GM10266 (cell line): ENCODE measurements around the gene DMP1.

Experiments used
- DNase-seq: peaks from one replicate; pipeline ENCODE4 v3.0.0; 2012; ENCODE audit errors: extremely low spot score
- CTCF ChIP-seq: IDR thresholded peaks from 2 replicates; pipeline ENCODE4 v1.5.1; 2012; ENCODE audit warnings: mild to moderate bottlenecking, low read depth; ENCODE audit not compliant: control insufficient read depth, insufficient read depth; ENCODE audit errors: missing control alignments

DMP1 gene, protein sequence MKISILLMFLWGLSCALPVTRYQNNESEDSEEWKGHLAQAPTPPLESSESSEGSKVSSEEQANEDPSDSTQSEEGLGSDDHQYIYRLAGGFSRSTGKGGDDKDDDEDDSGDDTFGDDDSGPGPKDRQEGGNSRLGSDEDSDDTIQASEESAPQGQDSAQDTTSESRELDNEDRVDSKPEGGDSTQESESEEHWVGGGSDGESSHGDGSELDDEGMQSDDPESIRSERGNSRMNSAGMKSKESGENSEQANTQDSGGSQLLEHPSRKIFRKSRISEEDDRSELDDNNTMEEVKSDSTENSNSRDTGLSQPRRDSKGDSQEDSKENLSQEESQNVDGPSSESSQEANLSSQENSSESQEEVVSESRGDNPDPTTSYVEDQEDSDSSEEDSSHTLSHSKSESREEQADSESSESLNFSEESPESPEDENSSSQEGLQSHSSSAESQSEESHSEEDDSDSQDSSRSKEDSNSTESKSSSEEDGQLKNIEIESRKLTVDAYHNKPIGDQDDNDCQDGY

DNA sequence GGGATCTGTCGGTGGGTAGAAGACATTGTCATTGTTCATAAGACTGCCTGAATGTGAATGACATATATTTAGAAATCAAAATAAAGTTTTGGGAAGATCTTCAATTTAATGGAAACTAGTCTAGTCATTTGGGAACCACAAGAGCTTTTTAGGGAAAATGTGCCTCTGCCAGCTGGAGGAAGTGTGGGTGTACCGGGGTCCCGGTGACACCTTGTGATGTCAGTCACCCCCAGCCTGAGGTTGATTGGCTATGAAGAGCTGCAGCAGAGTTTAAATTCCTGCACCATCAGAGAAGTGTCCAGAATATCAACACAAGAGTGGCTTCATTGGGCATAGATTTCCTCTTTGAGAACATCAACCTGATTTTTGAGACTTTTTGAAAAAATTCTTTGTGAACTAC lies at the start of gene DMP1:
DMP1 (plus strand) TSS at position 301 of the 400 bp plus-strand sequence. CDS start 6,213 bp downstream, outside the sequence.
- TF ChIP-seq CTCF, result no peak
- DNase-seq, result no peak

DNA sequence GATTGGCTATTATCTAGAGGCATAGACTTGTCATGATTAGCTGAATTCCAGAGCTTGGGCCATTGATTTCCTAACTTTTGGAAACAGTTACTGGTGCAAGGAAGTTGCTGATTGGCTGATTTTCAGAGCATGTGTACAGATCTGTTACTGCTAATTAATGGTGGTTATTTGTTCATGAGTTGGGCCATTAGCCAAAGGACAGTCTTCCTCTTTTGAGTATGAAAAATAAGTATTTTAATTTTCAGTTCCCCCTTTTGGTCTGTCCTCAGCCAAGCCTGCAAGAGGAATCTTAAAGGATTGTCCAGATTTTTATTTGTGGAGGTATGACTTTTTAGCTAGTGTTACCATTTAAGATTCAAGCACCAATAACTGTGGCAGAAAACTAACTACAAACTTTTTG lies 48.7 kb upstream of the DMP1 start:
- no peak for DNase-seq
- no peak for TF ChIP-seq CTCF

- DNase-seq, result no peak
- no peak for TF ChIP-seq CTCF
Observed at GRCh38 chr4:87608229-87608628, 41.9 kb upstream of the DMP1 start, which contains the start of gene DSPP. Gene DSPP (plus strand): TSS chr4:87608529. CDS start chr4:87610909, 2,380 bp downstream.

DNA sequence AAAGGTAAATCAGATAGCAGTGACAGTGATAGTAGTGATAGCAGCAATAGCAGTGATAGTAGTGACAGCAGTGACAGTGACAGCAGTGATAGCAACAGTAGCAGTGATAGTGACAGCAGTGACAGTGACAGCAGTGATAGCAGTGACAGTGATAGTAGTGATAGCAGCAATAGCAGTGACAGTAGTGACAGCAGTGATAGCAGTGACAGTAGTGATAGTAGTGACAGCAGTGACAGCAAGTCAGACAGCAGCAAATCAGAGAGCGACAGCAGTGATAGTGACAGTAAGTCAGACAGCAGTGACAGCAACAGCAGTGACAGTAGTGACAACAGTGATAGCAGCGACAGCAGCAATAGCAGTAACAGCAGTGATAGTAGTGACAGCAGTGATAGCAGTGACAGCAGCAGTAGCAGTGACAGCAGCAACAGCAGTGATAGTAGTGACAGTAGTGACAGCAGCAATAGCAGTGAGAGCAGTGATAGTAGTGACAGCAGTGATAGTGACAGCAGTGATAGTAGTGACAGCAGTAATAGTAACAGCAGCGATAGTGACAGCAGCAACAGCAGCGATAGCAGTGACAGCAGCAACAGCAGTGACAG lies 35.7 kb upstream of the DMP1 start:
- TF ChIP-seq CTCF, result no peak
- DNase-seq, result no peak

- no peak for DNase-seq
Observed at GRCh38 chr4:87616268-87616667, 33.8 kb upstream of the DMP1 start.

GRCh38 chr4:87620086-87620485 lies 30.0 kb upstream of the DMP1 start:
- TF ChIP-seq CTCF, result no peak
- no peak for DNase-seq

More at GRCh38 chr4:87616268-87616667, 33.8 kb upstream of the DMP1 start:
- TF ChIP-seq CTCF, result no peak

DNA sequence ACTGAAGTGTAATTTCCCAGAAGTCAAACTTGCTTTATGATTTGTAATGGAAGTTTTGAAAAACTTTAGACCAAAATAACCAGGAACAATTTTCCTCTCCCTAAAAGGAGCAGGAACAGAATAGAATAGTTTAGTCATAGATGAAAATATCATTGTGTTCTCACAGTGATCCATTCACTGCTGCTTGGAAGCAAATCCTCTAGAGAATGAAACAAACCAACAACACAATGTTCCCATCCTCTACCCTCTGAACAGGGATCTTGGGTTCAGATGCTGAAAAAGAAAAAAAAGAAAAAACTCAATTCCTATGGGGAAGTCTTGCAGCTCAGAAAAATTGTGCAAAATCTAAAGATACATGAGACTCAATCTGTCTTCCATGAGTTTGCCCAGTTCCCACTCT lies 29.6 kb upstream of the DMP1 start:
- DNase-seq, result no peak
- TF ChIP-seq CTCF, result no peak
